NCI-H187 treated with DMSO at 0.1 percent for 48 hours (cell line): ENCODE results near the gene HMGN4.

Source experiments
- DNase-seq: peaks from one replicate; lab custom pipeline; 2025; lab: John Stamatoyannopoulos, UW

Gene HMGN4

DNA sequence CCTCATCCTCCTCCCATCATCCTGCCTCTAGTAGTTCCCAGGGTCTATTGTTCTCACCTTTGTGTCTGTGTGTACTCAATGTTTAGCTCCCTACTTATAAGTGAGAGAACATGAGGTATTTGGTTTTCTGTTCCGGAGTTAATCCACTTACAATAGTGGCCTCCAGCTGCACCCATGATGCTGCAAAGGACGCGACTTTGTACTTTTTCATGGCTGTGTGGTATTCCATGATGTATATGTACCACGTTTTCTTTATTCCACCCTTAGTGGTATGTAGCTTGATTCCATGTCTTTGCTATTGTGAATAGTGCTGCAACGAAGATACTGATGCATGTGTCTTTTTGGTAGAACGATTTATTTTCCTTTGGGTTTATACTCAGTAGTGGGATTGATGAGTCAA lies 40.1 kb downstream of the HMGN4 start:
- DNase-seq: no peak

DNA sequence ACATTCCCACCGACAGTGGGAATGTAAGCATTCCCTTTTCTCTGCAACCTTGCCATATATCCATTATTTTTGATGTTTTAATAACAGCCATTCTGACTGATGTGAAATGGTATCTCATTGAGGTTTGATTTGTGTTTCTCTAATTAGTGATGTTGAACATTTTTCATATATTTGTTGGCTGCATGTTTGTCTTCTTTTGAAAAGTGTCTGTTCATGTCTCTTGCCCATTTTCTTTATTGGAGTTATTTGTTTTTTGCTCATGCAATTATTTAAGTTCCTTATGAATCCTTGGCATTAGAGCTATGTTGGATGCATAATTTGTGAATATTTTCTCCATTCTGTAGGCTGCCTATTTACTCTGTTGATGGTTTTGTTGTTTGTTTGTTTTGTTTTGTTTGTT lies 40.6 kb downstream of the HMGN4 start:
- DNase-seq: no peak

DNA sequence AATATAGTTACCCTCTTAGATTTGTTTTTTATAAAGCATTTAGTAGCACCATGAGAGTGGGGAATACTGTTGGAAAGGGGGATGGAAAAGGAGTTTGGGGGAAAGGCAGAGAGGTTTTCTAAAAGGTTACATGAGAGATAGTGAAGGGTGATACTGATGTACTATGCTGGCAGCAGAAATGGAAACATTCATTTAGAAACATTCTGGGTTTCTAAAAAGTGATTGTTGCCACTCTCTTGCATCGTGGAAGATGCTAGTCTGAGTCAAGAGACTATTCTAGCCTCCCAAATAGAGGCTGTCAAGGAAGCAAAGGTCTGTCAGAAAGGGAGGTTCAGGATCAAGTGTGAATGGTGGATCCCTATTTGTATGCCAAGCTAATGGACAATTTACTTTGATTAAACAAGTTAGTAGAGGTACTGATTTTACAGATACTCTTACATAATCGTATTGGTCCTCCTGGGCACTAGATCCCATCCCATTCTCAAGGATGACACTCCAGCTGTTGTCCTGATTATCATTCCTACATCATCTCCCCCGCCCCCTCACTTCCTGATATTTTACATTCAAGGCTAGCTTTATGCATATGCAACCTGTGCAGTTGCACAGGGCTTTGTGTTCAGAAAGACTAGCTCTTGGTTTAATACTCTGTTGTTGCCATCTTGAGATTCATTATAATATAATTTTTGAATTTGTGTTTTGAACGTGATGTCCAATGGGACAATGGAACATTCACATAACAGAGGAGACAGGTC lies 43.2 kb downstream of the HMGN4 start:
- DNase-seq: no peak

DNA sequence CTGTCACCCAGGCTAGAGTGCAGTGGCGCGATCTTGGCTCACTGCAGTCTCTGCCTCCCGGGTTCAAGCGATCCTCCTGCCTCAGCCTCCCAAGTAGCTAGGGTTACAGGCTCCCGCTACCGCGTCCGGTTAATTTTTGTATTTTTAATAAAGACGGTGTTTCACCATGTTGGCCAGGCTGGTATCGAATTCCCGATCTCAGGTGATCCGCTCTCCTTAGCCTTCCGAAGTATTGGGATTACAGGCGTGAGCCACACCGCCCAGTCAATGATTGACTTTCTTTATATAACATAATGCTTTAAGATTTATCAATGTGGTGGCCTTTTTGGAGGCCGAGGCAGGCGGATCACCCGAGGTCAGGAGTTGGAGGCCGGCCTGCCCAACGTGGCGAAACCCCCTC lies 50.8 kb downstream of the HMGN4 start:
- no peak for DNase-seq

DNA sequence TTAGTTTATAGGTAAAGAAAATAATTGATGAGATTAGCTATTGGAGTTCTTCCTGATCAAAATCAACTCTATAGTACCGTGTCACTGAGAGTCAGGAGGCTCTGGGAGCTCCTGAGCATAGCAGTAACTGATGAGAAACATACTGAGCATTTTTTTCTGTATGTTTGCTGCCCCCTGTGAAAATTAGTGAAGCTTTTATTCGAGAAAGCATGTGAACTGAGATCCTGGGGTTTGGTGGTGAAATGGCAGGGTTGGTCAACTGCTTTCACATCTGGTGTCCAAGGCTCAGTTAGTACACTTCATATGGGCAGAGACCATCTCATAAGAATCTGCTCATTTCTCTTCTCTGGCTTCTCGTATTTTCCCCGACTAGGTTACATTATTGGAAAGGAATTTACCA lies 54.5 kb downstream of the HMGN4 start:
- DNase-seq: no peak

DNA sequence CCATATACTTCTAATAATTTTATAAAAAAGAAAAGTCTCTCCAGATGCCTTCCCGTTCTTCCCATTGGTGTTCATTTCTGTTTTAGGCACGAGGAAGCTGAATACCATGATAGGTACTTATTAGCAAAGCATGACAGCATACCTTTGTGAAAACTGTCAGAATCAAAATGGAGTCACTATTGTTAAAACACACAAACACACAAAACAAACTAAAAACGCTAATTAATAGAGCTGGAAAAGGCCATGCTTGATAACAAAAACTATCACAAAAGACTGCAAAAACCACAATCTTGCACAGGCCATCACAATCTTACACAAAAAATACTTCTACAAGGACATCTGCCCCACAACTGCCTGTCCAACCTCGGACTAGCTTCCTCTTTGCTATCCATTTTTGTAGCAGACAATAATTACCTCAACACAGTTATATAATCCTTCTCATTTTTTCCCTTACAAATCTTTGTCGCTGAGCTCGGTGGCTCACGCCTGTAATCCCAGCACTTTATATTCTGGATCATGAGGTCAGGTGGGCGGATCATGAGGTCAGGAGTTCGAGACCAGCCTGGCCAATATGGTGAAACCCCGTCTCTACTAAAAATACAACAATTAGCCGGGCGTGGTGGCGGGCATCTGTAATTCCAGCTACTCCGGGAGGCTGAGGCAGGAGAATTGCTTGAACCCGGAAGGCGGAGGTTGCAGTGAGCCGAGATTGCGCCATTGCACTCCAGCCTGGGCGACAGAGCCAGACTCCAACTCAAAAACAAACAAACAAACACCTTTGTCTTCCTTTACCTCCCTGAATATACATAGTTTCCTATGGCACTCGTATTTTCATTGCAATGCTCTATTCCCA lies 55.3 kb downstream of the HMGN4 start:
- no peak for DNase-seq

DNA sequence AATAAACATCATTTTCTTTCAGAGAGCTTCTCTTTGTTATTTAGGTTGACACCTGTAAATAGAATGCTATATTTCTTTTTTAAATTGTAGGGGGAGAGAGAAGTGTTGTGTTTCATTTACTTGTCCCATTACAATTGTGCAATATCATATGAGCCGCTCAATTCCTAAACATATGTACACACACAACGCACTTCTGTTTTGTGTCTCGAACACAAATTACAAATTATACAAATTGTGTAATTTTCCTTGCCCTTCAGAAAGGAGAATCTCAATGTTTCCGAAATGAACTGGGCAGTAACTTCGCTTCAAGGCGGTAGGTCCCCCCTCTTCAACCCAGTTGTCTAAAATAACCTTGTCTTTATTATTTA lies 55.9 kb downstream of the HMGN4 start:
- DNase-seq: no peak

DNA sequence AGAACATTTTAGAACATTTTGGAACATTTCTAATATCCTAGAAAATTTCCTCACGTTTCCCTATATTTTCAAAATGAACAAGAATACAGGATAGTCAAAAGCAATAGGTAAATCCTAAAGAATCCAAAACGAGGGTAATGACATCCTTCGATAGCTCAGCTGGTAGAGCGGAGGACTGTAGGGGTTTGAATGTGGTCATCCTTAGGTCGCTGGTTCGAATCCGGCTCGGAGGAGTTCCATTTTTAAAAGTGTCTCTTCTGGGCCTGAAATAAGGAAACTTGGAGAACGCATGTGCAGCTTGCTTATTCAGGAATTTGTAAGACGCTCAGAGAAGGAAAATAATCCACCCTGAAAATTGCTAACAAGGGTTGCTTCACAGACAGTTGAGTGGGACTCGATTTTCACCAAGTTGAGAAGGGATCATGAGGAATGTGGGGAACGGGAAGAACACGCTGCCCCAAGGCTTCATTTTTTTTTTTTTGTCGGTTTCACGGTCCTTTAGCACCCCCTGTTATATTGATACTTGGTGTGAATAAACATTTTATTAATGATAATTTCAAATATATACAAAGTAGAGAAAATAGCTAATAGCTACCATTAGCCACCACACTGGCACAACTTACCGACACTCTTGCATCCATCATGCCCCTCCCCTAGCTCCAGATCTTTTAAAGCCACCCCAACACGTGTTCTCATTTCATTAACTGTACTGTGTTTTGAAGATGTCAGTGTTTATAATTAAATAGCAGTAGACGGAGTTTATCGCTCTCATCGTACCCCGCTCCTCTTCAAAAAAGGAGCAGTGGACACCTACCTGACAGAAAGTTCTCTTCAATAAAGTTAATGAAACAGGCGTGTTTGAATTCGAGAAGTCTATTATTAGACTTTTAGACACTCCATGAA lies 56.8 kb downstream of the HMGN4 start:
- DNase-seq: no peak

DNA sequence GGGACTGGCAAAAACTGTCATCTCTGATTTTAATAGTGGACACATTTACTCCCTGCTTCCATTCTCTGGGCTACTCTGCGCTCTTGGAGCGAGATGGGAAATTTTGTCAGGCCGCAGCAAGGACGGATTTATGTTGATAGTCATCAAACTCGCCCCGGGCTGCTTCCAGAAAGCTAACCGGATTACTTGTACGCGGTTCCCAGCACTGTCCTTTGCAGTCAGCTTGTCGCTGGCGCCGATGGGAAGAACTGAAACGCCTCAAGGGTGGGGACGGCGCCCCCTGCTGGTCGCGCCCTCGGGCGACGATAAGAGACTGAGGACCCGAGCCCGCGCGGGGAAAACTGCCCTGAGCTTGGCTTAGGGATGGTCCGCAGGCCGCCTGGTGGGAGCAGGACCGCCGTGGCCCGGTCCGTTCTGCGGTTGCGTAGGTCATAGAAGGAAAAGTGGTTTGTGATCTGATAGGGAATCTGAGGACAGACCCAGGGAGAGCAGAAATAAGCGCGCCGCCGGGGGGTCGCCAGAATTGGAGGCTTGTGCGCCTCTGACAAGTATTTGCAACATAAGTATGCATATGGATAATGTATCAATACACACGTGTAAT lies 57.6 kb downstream of the HMGN4 start:
- peak; percentile 52 for DNase-seq
